Neural progenitor cell (in vitro differentiated cells): ENCODE results near the gene REEP3. TPM values are rescaled to one million over a fixed set of nuclear protein-coding genes. Genes with fewer than 3 reads are reported as not detected.

Source experiments
- DNase-seq: peaks from one replicate; pipeline ENCODE4 v3.0.0-alpha.2; 2016; ENCODE audit warnings: low spot score
- H2AFZ ChIP-seq: fragments of 200-600 bp; sonication (generic); replicated peaks from 2 replicates; pipeline ENCODE4 v1.6.1; 2016; ENCODE audit warnings: antibody characterized with exemption
- H3F3A ChIP-seq: fragments of 200-600 bp; sonication (generic); 2 replicates; pipeline ENCODE4 v1.6.1; 2016; ENCODE audit warnings: antibody characterized with exemption, low read depth
- H3K27ac ChIP-seq: fragments of 200-600 bp; sonication (generic); 2 replicates; pipeline ENCODE4 v1.5.1; 2016; ENCODE audit warnings: mild to moderate bottlenecking
- H3K27me3 ChIP-seq: fragments of 200-600 bp; sonication (generic); 2 replicates; pipeline ENCODE4 v1.6.1; 2016; ENCODE audit warnings: mild to moderate bottlenecking, moderate library complexity
- H3K36me3 ChIP-seq: fragments of 200-600 bp; sonication (generic); 2 replicates; pipeline ENCODE4 v1.5.1; 2016
- H3K4me1 ChIP-seq: fragments of 200-600 bp; sonication (generic); 2 replicates; pipeline ENCODE4 v1.6.1; 2016; ENCODE audit warnings: mixed run types
- H3K4me2 ChIP-seq: fragments of 200-600 bp; sonication (generic); 2 replicates; pipeline ENCODE4 v1.6.1; 2016
- H3K4me3 ChIP-seq: fragments of 200-600 bp; sonication (generic); 2 replicates; pipeline ENCODE4 v1.5.1; 2016
- H3K79me2 ChIP-seq: fragments of 200-600 bp; sonication (generic); 2 replicates; pipeline ENCODE4 v1.6.1; 2016; ENCODE audit warnings: low read depth
- H3K9ac ChIP-seq: fragments of 200-600 bp; sonication (generic); 2 replicates; pipeline ENCODE4 v1.6.1; 2016
- H3K9me3 ChIP-seq: fragments of 200-600 bp; sonication (generic); 2 replicates; pipeline ENCODE4 v1.5.1; 2016; ENCODE audit warnings: low read depth
- H4K20me1 ChIP-seq: fragments of 200-600 bp; sonication (generic); 2 replicates; pipeline ENCODE4 v1.6.1; 2016; ENCODE audit warnings: low read depth
- H3K27ac Mint-ChIP-seq: 3 replicates; pipeline ENCODE4 v1.8.0; 2021; ENCODE audit warnings: mixed read lengths
- H3K27me3 Mint-ChIP-seq: 2 replicates; pipeline ENCODE4 v1.8.0; 2022; ENCODE audit warnings: low read depth, mild to moderate bottlenecking, inconsistent platforms, moderate library complexity, mixed read lengths; ENCODE audit not compliant: insufficient read depth
- H3K36me3 Mint-ChIP-seq: 3 replicates; pipeline ENCODE4 v1.8.0; 2021; ENCODE audit warnings: mixed read lengths
- H3K4me1 Mint-ChIP-seq: 3 replicates; pipeline ENCODE4 v1.8.0; 2021; ENCODE audit warnings: mixed read lengths
- H3K4me3 Mint-ChIP-seq: 3 replicates; pipeline ENCODE4 v1.8.0; 2021; ENCODE audit warnings: mild to moderate bottlenecking, moderate library complexity, mixed read lengths
- H3K9me3 Mint-ChIP-seq: 3 replicates; pipeline ENCODE4 v1.8.0; 2020; ENCODE audit warnings: mixed read lengths
- CTCF ChIP-seq: fragments of 200-600 bp; sonication (generic); IDR thresholded peaks from 2 replicates; pipeline ENCODE4 v1.5.1; 2017; ENCODE audit warnings: antibody characterized with exemption, mild to moderate bottlenecking
- EZH2 ChIP-seq: fragments of 200-600 bp; sonication (generic); IDR thresholded peaks from 2 replicates; pipeline ENCODE4 v1.6.1; 2017; ENCODE audit warnings: antibody characterized with exemption, mild to moderate bottlenecking, moderate library complexity
- EZH2phosphoT487 ChIP-seq: fragments of 200-600 bp; sonication (generic); IDR thresholded peaks from 2 replicates; pipeline ENCODE4 v1.6.1; 2017; ENCODE audit warnings: antibody characterized with exemption
- total RNA-seq: library from RNA; depleted of rRNA; stranded (reverse); fragments of >200 nt; gene quantifications from 2 replicates; pipeline ENCODE4 v1.2.3, GENCODE V29; 2015; ENCODE audit warnings: low replicate concordance

The REEP3 gene
- total RNA-seq, 1 donor from 2014 or later: 42.0 TPM

DNA sequence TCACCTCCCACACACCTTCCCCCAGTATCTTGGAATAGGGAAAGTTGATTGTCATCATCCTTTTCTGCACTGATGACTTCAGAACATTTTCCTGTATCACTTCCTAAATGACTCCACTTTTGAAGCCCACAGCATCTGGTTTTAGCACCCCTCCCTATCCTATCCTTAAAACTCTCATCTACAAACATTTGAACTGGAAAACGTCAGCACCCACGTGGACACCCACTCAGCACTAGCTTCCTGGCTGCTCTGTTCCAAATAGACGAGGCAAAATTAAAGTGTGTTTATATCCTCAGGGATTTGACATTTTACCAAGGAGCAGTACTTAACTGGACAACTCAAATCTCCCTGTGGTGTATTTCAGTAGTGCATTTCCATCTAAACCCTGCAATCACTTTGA lies 73.9 kb downstream of the REEP3 start:
- Histone ChIP-seq H4K20me1 (no peaks in the 10 kb centered on the region), H3K27me3 (no peaks in the 10 kb centered on the region), H3K9me3 (no peaks in the 10 kb centered on the region), H3K4me1 (no peaks in the 10 kb centered on the region), H3K9ac (no peak overlapping the region), H3K36me3 (peaks cover 6% of the 10 kb centered on the region), H3K4me3 (no peak overlapping the region), H3K27ac (no peak overlapping the region), H2AFZ (no peak overlapping the region), H3K79me2 (peaks cover 13% of the 10 kb centered on the region), H3F3A (no peaks in the 10 kb centered on the region), H3K4me2 (no peak overlapping the region)
- peaks cover 31% of the 10 kb centered on the region for H3K36me3 Mint-ChIP-seq
- no peak for DNase-seq
- H3K4me3 Mint-ChIP-seq: no peak overlapping the region
- TF ChIP-seq CTCF (no peak), EZH2phosphoT487 (no peak), EZH2 (no peak)
- no peak overlapping the region for H3K27ac Mint-ChIP-seq
- H3K4me1 Mint-ChIP-seq: no peaks in the 10 kb centered on the region
- no peaks in the 10 kb centered on the region for H3K9me3 Mint-ChIP-seq
- no peaks in the 10 kb centered on the region for H3K27me3 Mint-ChIP-seq

DNA sequence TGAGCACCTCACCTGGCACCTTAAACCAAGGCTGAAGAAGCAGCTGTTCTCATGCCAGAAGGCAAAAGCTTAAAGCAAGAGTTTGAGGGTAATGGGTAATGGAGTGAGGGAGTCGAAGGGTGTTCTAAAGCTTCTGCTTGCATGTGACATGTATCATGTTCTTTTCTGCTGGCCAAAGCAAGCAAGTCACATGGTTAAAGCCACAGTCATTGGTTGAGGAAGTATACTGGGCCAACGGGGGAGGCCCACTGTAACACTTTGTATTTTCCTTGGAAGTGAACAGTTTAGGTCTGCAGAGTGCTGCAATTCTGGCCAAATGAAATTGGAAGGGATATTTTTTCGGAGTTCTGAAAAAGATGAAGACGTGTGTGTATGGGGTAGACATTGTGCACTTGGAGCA lies 75.7 kb downstream of the REEP3 start:
- TF ChIP-seq EZH2: no peak
- H3K9ac ChIP-seq: no peak overlapping the region
- H3K36me3 ChIP-seq: peaks cover 6% of the 10 kb centered on the region
- Mint-ChIP-seq H3K4me3 (no peak overlapping the region), H3K27me3 (peaks cover 2% of the 10 kb centered on the region), H3K4me1 (no peaks in the 10 kb centered on the region), H3K9me3 (no peaks in the 10 kb centered on the region), H3K27ac (no peak overlapping the region), H3K36me3 (peaks cover 41% of the 10 kb centered on the region)
- no peaks in the 10 kb centered on the region for H3K27me3 ChIP-seq
- H3K4me2 ChIP-seq: no peak overlapping the region
- peaks cover 10% of the 10 kb centered on the region for H3K79me2 ChIP-seq
- H2AFZ ChIP-seq: no peak overlapping the region
- no peaks in the 10 kb centered on the region for H4K20me1 ChIP-seq
- no peaks in the 10 kb centered on the region for H3F3A ChIP-seq
- H3K9me3 ChIP-seq: no peaks in the 10 kb centered on the region
- no peak overlapping the region for H3K4me3 ChIP-seq
- H3K27ac ChIP-seq: no peak overlapping the region
- DNase-seq: no peak
- no peaks in the 10 kb centered on the region for H3K4me1 ChIP-seq

DNA sequence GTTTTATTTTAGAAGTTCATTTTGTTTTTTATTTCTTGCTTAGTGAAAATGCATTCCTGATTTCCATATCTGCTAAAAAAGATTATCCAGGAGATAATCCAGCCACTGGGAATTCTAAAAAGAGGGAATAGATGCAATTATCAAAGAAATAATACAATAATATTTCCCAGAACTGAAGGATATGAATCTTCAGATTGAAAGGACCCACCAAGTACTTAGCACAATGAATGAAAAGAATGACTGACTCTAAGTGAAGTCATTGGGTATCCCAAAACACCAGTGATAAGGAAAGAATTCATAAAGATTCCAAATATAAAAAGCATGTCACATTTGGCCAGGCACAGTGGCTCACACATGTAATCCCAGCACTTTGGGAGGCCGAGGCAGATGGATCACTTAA lies 79.3 kb downstream of the REEP3 start:
- H3K36me3 Mint-ChIP-seq: peaks cover 36% of the 10 kb centered on the region
- H3K9me3 Mint-ChIP-seq: no peaks in the 10 kb centered on the region
- DNase-seq: no peak
- H3K4me3 Mint-ChIP-seq: no peak overlapping the region
- TF ChIP-seq EZH2phosphoT487 (no peak), EZH2 (no peak), CTCF (no peak)
- no peak overlapping the region for H3K27ac ChIP-seq
- peaks cover 2% of the 10 kb centered on the region for H3K27me3 Mint-ChIP-seq
- no peaks in the 10 kb centered on the region for H3K9me3 ChIP-seq
- no peak overlapping the region for H2AFZ ChIP-seq
- H3K27me3 ChIP-seq: no peaks in the 10 kb centered on the region
- H3K79me2 ChIP-seq: no peaks in the 10 kb centered on the region
- no peak overlapping the region for H3K4me3 ChIP-seq
- no peak overlapping the region for H3K27ac Mint-ChIP-seq
- H3K4me2 ChIP-seq: no peak overlapping the region
- no peaks in the 10 kb centered on the region for H4K20me1 ChIP-seq
- peaks cover 6% of the 10 kb centered on the region for H3K36me3 ChIP-seq
- H3K4me1 Mint-ChIP-seq: peaks cover 4% of the 10 kb centered on the region
- no peak overlapping the region for H3K9ac ChIP-seq
- no peaks in the 10 kb centered on the region for H3K4me1 ChIP-seq
- H3F3A ChIP-seq: peaks cover 9% of the 10 kb centered on the region

DNA sequence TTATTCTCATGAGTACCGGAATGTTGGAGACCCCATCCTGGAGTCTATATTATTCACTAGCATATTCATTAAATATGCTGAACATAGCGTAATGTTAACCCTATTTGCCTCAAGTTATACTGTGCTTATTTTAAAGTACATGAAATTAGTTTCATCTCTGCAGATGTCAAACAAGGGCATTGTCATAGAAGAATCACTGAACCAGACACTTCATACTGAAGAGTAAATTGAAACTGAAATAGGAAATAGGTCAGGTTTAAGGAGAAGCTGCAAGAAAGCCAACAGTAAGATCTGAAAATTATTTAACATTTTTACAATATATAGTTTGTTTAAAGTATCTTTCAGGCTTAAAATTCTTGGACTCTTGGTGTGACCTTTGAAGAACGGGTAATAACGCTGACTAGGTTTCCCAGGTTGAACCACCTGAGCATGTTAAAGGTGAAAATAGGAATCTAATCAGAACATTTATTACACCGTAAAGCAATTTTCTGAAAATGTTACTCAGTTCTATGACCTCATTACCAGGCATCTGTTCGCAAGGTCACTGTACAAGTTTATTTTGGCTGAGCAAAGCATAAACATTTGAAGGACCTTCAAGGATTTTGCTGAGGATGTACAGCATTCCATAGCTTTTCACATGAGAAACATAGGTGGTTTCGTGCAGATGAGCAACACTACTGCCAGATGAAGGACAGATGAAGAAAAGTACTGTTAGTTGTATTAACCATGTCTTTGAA lies 82.7 kb downstream of the REEP3 start:
- no peaks in the 10 kb centered on the region for H3K79me2 ChIP-seq
- H3K9ac ChIP-seq: no peak overlapping the region
- no peaks in the 10 kb centered on the region for H3K27me3 ChIP-seq
- peaks cover 6% of the 10 kb centered on the region for H3K36me3 ChIP-seq
- H3K4me1 ChIP-seq: no peaks in the 10 kb centered on the region
- peaks cover 9% of the 10 kb centered on the region for H3F3A ChIP-seq
- H3K4me3 ChIP-seq: no peak overlapping the region
- H3K27me3 Mint-ChIP-seq: peaks cover 2% of the 10 kb centered on the region
- no peak for TF ChIP-seq EZH2phosphoT487
- TF ChIP-seq EZH2: no peak
- no peak for TF ChIP-seq CTCF
- no peaks in the 10 kb centered on the region for H3K9me3 Mint-ChIP-seq
- no peaks in the 10 kb centered on the region for H3K9me3 ChIP-seq
- H3K4me1 Mint-ChIP-seq: peaks cover 11% of the 10 kb centered on the region
- no peak overlapping the region for H3K27ac Mint-ChIP-seq
- no peaks in the 10 kb centered on the region for H4K20me1 ChIP-seq
- no peak overlapping the region for H3K4me2 ChIP-seq
- peak overlapping the region; percentile 38 for H3K27ac ChIP-seq
- no peak overlapping the region for H3K4me3 Mint-ChIP-seq
- no peak overlapping the region for H2AFZ ChIP-seq
- peaks cover 29% of the 10 kb centered on the region for H3K36me3 Mint-ChIP-seq
- no peak for DNase-seq
